ENCODE results near the gene SLC44A3.

SLC44A3 gene

DNA sequence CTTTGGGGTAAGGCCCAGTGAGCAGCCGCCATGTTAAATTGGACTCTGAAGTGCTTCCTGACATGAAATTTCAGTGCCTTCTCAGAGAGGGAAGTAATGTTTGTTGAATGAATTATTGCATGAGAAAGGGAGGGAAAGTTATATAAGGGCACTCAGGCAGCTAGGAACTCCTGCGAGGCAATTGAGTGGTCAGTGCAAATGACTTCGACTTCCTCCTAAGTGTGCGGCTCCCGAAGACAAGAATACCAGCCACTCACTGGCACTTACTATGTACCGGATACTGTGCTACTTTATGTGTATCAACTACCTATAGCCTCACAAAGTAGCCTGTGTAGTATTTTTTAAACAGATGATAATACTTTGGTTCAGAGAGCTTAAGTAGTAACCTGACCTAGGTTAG is 54.3 kb downstream of the SLC44A3 start:
- H3K9me3 ChIP-seq (ENCODE audit: low read depth, low read length) = no peaks in the 10 kb centered on the region
- H3K9ac ChIP-seq (ENCODE audit: insufficient read length) = no peak overlapping the region
- no peaks in the 10 kb centered on the region for H3K36me3 ChIP-seq (ENCODE audit: insufficient read depth, low read length)
- DNase-seq (ENCODE audit: low read depth, low spot score) = no peak
- H3K27ac ChIP-seq = no peak overlapping the region
- TF ChIP-seq POLR2AphosphoS5 (IDR thresholded peaks at IDR 0.05; ENCODE audit: borderline replicate concordance, low read depth, low read length) (no peak), EZH2 (IDR thresholded peaks at IDR 0.05) (no peak), FOXP2 (optimal IDR thresholded peaks at IDR 0.05; ENCODE audit: control extremely low read depth, extremely low read length, insufficient read depth) (no peak)
- H3K4me3 ChIP-seq = no peak overlapping the region

DNA sequence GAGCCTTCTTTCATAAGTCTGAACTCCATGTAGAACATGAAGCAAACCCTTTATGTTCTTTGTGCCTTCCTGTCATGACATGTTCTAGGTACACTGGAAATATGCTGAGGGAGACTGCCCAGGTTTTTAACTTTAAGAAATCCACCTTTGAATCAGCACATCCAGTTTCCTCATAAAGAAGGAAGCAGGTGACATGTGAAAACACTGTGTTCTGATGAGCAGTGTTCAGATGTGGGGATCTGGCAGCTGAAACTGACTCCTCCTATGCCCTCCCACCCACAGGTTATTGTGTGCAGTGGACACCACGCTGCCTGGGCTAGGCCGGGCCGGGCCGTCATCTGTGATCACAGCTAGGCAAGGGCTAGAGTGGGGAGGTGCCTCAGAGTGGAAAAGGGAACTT is 55.6 kb downstream of the SLC44A3 start:
- no peak overlapping the region for H3K9ac ChIP-seq (ENCODE audit: insufficient read length)
- H3K9me3 ChIP-seq (ENCODE audit: low read depth, low read length) = no peaks in the 10 kb centered on the region
- no peak overlapping the region for H3K4me3 ChIP-seq
- H3K27ac ChIP-seq = no peak overlapping the region
- no peaks in the 10 kb centered on the region for H3K36me3 ChIP-seq (ENCODE audit: insufficient read depth, low read length)
- no peak for DNase-seq (ENCODE audit: low read depth, low spot score)
- TF ChIP-seq FOXP2 (optimal IDR thresholded peaks at IDR 0.05; ENCODE audit: control extremely low read depth, extremely low read length, insufficient read depth) (no peak), POLR2AphosphoS5 (IDR thresholded peaks at IDR 0.05; ENCODE audit: borderline replicate concordance, low read depth, low read length) (no peak), EZH2 (IDR thresholded peaks at IDR 0.05) (no peak)

DNA sequence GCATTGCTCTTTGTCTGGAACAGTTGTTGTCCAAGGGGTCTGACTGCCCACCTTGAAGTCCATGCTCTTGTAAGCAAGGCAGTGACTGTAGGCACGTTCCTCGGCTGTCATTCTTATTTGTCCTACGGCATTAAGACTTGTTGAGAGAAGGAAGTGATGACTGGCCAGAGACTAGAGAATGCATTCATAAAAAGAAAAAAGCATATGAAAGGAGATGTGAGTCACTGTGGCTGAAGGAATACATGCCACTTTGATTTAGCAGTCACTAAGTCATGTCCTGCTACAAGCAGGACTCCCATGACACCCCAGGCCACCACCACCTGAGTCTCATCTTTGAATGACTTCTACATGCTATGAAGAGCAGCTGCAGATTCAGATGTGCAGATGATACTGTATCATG is 56.2 kb downstream of the SLC44A3 start:
- no peak for DNase-seq (ENCODE audit: low read depth, low spot score)
- H3K9ac ChIP-seq (ENCODE audit: insufficient read length) = no peak overlapping the region
- TF ChIP-seq FOXP2 (optimal IDR thresholded peaks at IDR 0.05; ENCODE audit: control extremely low read depth, extremely low read length, insufficient read depth) = no peak
- TF ChIP-seq POLR2AphosphoS5 (IDR thresholded peaks at IDR 0.05; ENCODE audit: borderline replicate concordance, low read depth, low read length) = no peak
- no peak for TF ChIP-seq EZH2 (IDR thresholded peaks at IDR 0.05)
- no peaks in the 10 kb centered on the region for H3K9me3 ChIP-seq (ENCODE audit: low read depth, low read length)
- H3K27ac ChIP-seq = no peak overlapping the region
- H3K4me3 ChIP-seq = no peak overlapping the region
- no peaks in the 10 kb centered on the region for H3K36me3 ChIP-seq (ENCODE audit: insufficient read depth, low read length)

DNA sequence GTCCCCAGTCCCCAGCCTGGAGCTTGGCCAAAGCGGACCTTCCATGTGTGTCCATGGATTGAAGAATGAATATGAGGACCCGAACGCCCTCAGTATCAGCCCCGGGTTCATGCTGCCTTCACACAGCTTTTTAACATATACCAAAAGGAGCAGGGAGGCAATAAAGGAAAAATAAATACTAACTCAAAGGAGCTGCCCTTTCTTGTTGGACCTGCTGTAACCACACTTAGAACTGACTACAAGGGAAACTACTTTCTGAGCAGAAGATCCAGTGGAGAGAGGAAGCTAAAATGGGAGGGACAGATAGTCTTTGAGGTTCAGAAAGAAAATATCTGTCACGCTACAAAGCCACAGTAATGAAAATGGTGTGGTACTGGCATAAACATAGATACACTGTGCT is 58.2 kb downstream of the SLC44A3 start:
- DNase-seq (ENCODE audit: low read depth, low spot score) = no peak
- TF ChIP-seq FOXP2 (optimal IDR thresholded peaks at IDR 0.05; ENCODE audit: control extremely low read depth, extremely low read length, insufficient read depth) = no peak
- TF ChIP-seq POLR2AphosphoS5 (IDR thresholded peaks at IDR 0.05; ENCODE audit: borderline replicate concordance, low read depth, low read length) = no peak
- TF ChIP-seq EZH2 (IDR thresholded peaks at IDR 0.05) = no peak

DNA sequence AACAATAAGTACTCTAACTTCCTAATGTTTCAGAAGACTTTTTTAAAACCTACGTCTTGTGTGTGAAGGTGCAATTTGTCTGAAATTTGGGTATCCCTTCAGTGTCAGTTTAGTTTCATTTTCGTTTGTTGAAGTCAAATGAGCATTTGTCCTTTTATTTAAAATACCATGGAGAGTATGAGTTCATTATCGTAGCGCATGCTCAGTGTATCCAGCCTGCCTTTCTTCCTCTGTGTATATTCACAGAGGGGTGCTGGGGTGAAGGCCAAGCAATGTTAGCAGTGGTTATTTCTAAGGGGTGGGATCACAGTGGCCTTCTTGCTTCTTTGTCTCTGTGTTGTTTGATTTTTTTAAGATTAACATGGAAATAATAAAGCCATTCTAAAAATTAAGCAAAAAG is 63.5 kb downstream of the SLC44A3 start:
- H3K27ac ChIP-seq = no peak overlapping the region
- TF ChIP-seq FOXP2 (optimal IDR thresholded peaks at IDR 0.05; ENCODE audit: control extremely low read depth, extremely low read length, insufficient read depth) (no peak), EZH2 (IDR thresholded peaks at IDR 0.05) (no peak), POLR2AphosphoS5 (IDR thresholded peaks at IDR 0.05; ENCODE audit: borderline replicate concordance, low read depth, low read length) (no peak)
- no peak overlapping the region for H3K9ac ChIP-seq (ENCODE audit: insufficient read length)
- no peak overlapping the region for H3K4me3 ChIP-seq
- DNase-seq (ENCODE audit: low read depth, low spot score) = no peak
- no peaks in the 10 kb centered on the region for H3K9me3 ChIP-seq (ENCODE audit: low read depth, low read length)
- H3K36me3 ChIP-seq (ENCODE audit: insufficient read depth, low read length) = no peaks in the 10 kb centered on the region

More for the DNA sequence above, 58.2 kb downstream of the SLC44A3 start:
- Histone ChIP-seq H3K36me3 (ENCODE audit: insufficient read depth, low read length) (no peaks in the 10 kb centered on the region), H3K27ac (no peak overlapping the region), H3K9ac (ENCODE audit: insufficient read length) (no peak overlapping the region), H3K9me3 (ENCODE audit: low read depth, low read length) (no peaks in the 10 kb centered on the region), H3K4me3 (no peak overlapping the region)

DNA sequence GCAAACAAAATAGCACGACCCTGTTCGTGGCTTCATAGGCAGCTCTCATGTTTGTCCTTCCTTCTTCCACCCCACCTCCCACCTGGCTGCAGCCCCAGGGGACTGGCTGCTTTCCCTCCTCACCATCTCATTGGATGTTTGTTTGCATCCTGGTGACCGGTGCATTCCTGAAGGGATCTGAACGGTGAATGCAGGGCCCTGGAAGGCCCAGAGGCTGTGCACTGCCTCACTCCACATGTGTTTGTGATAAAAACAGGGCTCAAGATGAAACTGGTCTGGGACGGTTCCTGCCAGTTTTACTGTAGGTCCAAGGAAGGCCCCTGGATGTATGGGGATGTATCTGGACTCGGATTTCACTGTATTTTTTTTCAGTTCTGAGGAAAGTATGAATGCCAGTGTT is 63.9 kb downstream of the SLC44A3 start:
- Histone ChIP-seq H3K9ac (ENCODE audit: insufficient read length) (no peak overlapping the region), H3K4me3 (no peak overlapping the region), H3K27ac (no peak overlapping the region), H3K9me3 (ENCODE audit: low read depth, low read length) (no peaks in the 10 kb centered on the region), H3K36me3 (ENCODE audit: insufficient read depth, low read length) (no peaks in the 10 kb centered on the region)
- no peak for DNase-seq (ENCODE audit: low read depth, low spot score)
- TF ChIP-seq POLR2AphosphoS5 (IDR thresholded peaks at IDR 0.05; ENCODE audit: borderline replicate concordance, low read depth, low read length) = no peak
- no peak for TF ChIP-seq FOXP2 (optimal IDR thresholded peaks at IDR 0.05; ENCODE audit: control extremely low read depth, extremely low read length, insufficient read depth)
- no peak for TF ChIP-seq EZH2 (IDR thresholded peaks at IDR 0.05)

DNA sequence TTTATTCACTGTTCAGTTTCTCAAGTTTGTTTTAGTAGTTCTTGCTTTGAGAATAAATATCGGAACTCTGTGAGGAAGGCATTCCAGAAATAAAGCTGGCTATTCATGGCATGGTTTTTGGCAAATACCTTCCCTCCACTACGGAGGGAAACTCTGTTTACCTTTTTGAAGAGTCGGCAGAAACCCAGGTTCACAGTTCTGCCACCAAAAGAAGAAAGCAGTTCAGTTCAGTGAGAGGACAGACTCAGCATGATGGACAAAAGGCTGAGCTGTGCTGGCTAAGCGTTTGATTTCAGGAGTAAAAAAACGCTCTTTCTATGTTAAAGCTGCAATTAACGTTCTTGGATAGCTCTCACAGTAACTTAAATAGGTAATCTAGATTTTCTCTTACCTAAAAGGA is 64.3 kb downstream of the SLC44A3 start:
- no peak for TF ChIP-seq FOXP2 (optimal IDR thresholded peaks at IDR 0.05; ENCODE audit: control extremely low read depth, extremely low read length, insufficient read depth)
- no peak for TF ChIP-seq POLR2AphosphoS5 (IDR thresholded peaks at IDR 0.05; ENCODE audit: borderline replicate concordance, low read depth, low read length)
- no peak for TF ChIP-seq EZH2 (IDR thresholded peaks at IDR 0.05)
- H3K9ac ChIP-seq (ENCODE audit: insufficient read length) = no peak overlapping the region
- no peaks in the 10 kb centered on the region for H3K36me3 ChIP-seq (ENCODE audit: insufficient read depth, low read length)
- no peak overlapping the region for H3K27ac ChIP-seq
- H3K4me3 ChIP-seq = no peak overlapping the region
- H3K9me3 ChIP-seq (ENCODE audit: low read depth, low read length) = no peaks in the 10 kb centered on the region
- no peak for DNase-seq (ENCODE audit: low read depth, low spot score)

DNA sequence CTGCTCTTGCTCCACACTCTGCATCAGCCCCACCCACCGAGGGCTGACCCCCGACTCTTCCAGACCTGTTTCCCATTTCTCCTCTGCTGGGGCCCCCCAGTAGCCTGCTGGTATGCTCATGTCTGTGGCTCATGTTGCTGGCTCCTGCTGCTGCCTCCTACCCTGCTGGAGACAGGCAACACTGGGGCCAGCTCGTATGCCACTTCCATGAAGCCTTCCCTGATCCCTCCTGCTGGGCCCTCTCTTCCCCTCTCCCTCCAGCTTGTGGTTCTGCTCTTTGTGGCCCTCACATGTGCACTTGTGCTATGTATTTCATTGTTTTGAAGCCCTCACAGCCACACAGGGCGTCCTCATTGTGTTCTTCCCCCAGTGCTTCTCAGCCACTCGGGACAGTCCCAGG is 66.2 kb downstream of the SLC44A3 start:
- Histone ChIP-seq H3K9me3 (ENCODE audit: low read depth, low read length) (no peaks in the 10 kb centered on the region), H3K4me3 (no peak overlapping the region), H3K9ac (ENCODE audit: insufficient read length) (no peak overlapping the region), H3K36me3 (ENCODE audit: insufficient read depth, low read length) (peaks cover 2% of the 10 kb centered on the region; the same call in 1 of the 2 replicates), H3K27ac (no peak overlapping the region)
- TF ChIP-seq FOXP2 (optimal IDR thresholded peaks at IDR 0.05; ENCODE audit: control extremely low read depth, extremely low read length, insufficient read depth) (no peak), POLR2AphosphoS5 (IDR thresholded peaks at IDR 0.05; ENCODE audit: borderline replicate concordance, low read depth, low read length) (no peak), EZH2 (IDR thresholded peaks at IDR 0.05) (no peak)
- DNase-seq (ENCODE audit: low read depth, low spot score) = no peak

DNA sequence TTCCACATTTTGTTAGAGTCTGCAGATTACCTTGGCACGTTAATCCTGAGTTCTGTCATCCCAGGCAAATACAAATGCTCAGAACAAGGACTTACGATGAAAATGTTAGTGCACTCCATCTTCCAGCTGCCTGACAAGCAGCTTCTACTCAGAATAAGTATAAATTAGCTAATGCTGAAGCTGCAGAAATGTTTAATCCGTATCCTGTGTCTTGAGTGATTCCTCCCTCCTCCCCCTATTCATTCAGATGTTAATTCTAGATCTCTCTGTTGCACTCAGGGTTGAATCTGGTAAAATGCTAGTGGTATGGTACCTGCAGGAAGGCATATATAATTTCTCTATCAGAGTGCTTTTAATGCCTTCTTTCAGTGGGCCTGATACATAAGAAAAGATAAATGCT is 66.9 kb downstream of the SLC44A3 start:
- no peak overlapping the region for H3K9ac ChIP-seq (ENCODE audit: insufficient read length)
- TF ChIP-seq POLR2AphosphoS5 (IDR thresholded peaks at IDR 0.05; ENCODE audit: borderline replicate concordance, low read depth, low read length) (no peak), EZH2 (IDR thresholded peaks at IDR 0.05) (no peak), FOXP2 (optimal IDR thresholded peaks at IDR 0.05; ENCODE audit: control extremely low read depth, extremely low read length, insufficient read depth) (no peak)
- H3K27ac ChIP-seq = no peak overlapping the region
- no peak overlapping the region for H3K4me3 ChIP-seq
- H3K36me3 ChIP-seq (ENCODE audit: insufficient read depth, low read length) = peaks cover 6% of the 10 kb centered on the region
- no peaks in the 10 kb centered on the region for H3K9me3 ChIP-seq (ENCODE audit: low read depth, low read length)
- DNase-seq (ENCODE audit: low read depth, low spot score) = no peak

Data from SK-N-MC (cell line).